Measurements from ENCODE around the gene ADAMTS2.

Gene ADAMTS2

GRCh38 chr5:179232091-179232735 is 113.0 kb downstream of the ADAMTS2 start:
- DNase-seq (ENCODE audit: low read depth), result no peak

- DNase-seq (ENCODE audit: low read depth), result no peak
These were observed 114.0 kb downstream of the ADAMTS2 start for GRCh38 chr5:179231309-179231708.

GRCh38 chr5:179230061-179230461 is 115.2 kb downstream of the ADAMTS2 start:
- no peak for DNase-seq (ENCODE audit: low read depth)

DNA sequence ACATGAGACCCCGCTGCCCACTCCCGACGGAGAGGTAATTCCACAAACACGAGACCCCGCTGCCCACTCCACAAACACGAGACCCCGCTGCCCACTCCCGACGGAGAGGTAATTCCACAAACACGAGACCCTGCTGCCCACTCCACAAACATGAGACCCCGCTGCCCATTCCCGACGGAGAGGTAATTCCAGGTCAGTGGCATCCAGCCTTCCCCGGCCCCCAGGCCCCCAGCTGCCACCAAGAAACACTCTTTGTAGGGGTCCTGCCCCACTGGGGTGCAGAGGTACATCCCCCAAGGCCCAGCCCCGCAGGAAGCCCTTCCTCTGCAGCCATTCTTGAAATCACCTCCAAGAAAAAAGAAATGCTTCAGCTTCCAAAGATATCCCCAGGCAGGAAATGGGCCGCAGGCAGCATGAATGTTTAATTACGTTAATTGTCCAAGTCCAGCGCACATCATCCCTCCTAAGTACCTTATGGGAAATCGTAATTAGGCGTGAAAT is 115.9 kb downstream of the ADAMTS2 start:
- no peak for DNase-seq (ENCODE audit: low read depth)

DNA sequence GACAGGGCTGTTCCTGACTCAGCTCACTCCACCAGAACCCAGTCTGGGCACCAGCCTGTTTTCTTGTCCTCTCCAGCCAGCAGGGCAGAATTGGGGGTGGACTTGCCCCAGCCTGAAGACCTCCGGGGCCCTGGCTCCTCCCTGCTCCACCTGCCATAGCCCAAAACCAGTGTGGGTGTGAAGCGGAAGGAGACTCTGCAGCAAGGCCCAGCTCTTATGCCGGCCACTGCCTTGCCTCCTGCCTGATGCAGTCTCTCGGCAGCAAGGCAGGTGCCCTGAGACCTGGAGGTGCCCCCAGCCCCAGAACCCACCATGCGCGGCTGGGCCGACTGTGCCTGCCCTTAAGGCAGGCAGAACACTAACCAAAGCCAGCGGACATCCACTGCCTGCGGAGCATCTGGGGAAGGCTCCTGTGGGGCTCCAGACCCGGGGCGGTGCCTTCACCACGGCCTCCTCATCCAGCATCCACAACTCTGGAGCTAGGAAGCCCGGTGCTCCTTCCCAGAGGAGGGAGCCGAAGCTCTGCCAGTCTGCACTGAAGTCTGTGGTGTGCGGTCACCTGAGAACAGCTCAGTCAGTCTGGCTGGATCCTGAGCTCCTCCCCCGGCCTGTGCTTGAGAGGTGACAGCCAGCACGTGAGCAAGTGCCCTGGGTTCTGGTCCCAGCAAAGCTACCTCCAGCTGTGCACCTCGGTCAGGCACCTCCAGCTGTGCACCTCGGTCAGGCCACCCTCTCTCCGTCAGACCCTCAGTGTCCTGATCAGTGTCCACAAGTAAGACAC is 116.7 kb downstream of the ADAMTS2 start:
- DNase-seq (ENCODE audit: low read depth), result no peak

- DNase-seq (ENCODE audit: low read depth), result no peak
These were observed 117.5 kb downstream of the ADAMTS2 start for GRCh38 chr5:179227580-179228311.

DNA sequence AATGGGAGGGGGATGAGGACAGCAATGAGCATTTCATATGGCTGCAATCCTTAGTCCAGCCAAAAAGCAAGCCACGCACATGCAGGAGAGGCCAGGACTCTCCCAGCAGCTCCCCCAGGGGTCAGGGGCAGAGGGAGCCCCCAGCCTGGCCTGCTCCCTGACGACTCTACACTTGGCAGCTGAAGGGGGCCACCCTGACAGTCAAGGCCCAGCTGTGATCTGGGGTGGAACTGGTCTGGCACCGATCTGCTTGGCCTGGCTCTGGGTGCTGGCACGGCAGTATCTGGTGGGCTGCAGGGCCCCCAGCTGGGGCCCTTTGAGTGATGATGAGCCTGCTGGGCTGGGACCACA is 118.1 kb downstream of the ADAMTS2 start:
- DNase-seq (ENCODE audit: low read depth), result no peak

DNA sequence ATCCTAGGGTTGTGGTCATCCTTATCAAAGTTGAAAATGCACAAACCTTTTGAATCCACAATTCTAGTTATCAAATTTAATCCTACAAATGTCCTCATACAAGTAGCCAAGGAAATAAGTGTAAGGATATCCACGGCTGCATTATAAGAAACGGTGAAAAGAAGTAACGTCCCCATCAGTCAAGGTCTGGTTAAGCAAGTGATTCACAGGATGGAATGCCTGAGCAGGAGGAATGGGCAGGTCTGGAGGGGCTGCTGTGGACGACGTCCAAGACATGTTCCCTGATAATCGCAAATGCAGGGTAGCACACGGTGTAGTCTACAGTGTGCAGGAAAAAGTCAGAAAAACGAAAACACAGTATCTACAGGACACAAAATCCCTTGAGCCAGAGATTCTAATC is 118.6 kb downstream of the ADAMTS2 start:
- no peak for DNase-seq (ENCODE audit: low read depth)

DNA sequence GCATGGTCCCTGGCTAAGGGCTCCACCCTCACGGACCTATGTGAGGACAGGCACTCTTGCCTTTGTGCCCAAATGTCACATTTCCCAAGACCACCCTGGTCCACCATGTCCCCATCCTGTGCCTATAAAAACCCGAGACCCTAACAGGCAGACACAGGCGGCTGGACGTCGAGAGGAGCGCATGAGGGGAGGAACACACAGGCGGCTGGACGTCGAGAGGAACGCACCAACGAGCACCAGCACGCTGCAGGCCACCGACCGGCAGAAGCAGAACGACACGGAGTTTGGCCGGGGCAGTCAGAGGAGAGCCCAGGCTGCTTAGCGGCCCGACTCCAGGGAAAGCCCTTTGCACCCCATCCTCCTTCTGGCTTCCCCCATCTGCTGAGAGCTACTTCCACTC is 119.9 kb downstream of the ADAMTS2 start:
- no peak for DNase-seq (ENCODE audit: low read depth)

DNA sequence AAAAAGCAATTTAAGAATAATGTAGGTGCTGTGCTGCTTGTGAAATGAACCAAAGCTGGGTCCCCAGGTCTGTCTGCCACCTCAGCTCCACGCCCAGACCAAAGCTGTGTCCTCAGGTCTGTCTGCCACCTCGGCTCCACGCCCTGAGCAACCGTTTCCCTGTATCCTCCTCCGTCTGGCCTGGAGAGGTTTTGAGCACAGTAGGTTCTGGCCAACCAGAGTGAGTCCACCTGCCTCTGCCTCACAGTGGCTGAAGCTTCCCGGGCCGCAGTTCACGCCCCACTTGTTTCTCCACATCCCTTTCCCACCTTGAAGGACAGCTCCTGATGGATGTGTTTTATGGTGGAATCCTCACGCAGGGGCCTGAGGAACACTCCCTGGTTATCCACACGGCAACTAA is 120.5 kb downstream of the ADAMTS2 start:
- DNase-seq (ENCODE audit: low read depth), result no peak

GRCh38 chr5:179223961-179224360 is 121.3 kb downstream of the ADAMTS2 start:
- no peak for DNase-seq (ENCODE audit: low read depth)

GRCh38 chr5:179223528-179223927 is 121.7 kb downstream of the ADAMTS2 start:
- DNase-seq (ENCODE audit: low read depth), result no peak

- no peak for DNase-seq (ENCODE audit: low read depth)
These were observed 122.8 kb downstream of the ADAMTS2 start for GRCh38 chr5:179222246-179223017.

- no peak for DNase-seq (ENCODE audit: low read depth)
These were observed 123.4 kb downstream of the ADAMTS2 start for GRCh38 chr5:179221877-179222220.

GRCh38 chr5:179221196-179221876 is 123.9 kb downstream of the ADAMTS2 start:
- no peak for DNase-seq (ENCODE audit: low read depth)

- DNase-seq (ENCODE audit: low read depth), result no peak
These were observed 124.5 kb downstream of the ADAMTS2 start for GRCh38 chr5:179220716-179221115.

- no peak for DNase-seq (ENCODE audit: low read depth)
These were observed 125.3 kb downstream of the ADAMTS2 start for GRCh38 chr5:179219661-179220620.

GRCh38 chr5:179218943-179219330 is 126.3 kb downstream of the ADAMTS2 start:
- no peak for DNase-seq (ENCODE audit: low read depth)

DNA sequence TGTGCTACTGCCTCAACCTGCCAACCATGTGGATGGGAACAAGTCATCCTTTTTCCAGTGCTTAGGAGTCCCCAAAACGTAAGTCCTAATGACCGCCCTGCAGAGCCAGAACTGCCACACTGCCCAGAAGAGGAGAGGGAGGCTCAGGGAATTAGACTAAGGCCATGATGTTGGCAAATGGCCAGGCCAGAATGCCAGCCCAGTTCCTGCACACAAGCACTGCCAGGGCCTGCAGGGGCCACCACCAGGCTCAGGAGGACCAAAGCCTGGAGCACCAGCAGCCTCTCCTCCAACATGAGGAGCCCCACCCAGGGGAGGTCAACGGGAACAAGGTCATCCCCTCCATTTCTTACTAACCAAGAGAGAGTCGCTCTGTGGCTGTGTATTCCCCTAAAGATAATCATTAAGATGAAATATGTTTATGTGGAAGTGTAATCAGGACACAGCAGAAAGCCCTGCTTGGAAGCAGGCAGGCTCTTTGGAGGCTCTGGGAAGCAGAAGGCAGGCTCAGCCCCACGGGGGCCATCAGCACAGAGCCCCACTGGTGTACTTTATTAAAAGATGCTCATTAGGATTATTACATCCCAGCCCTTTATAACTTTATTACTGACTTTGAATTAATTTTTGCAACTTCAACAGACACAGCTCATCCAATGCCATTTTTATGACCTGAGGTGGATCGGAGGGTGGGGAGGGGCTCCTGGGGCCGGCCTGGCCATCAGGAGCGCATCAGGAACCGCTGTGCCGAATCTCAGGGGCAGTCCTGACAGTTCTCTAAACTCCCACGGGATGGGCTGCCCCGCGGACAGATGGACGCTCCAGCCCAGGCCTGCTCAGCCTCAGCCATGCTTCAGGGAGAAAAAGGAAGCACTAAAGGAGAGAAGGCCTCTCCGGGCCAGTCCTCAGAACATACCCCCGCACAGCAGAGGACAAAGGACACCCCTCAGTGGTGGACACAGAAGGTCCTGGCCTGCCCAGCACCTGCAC is 127.0 kb downstream of the ADAMTS2 start:
- DNase-seq (ENCODE audit: low read depth), result no peak

Measured in ELR (cell line).